Lower lobe of right lung (tissue), 2 donors: ENCODE measurements around the gene CORO2B. TPM values are rescaled to one million over a fixed set of nuclear protein-coding genes. Genes with fewer than 3 reads are reported as not detected.

ENCODE experiments used
- ATAC-seq, 2 donors: fragments of 200-7000 bp; cut with Tn5 transposase; one replicate each; pipeline ENCODE4 v1.9.1; 2020 to 2022; ENCODE audit warnings: mild to moderate bottlenecking in 2 of 2, moderate library complexity in 2 of 2
- DNase-seq: peaks from one replicate; pipeline ENCODE4 v3.0.0-alpha.2; 2020
- H3K27ac ChIP-seq: fragments of 200-600 bp; one replicate; pipeline ENCODE4 v1.8.0; 2022
- H3K27me3 ChIP-seq: fragments of 200-600 bp; one replicate; pipeline ENCODE4 v1.8.0; 2022; ENCODE audit warnings: low read depth
- H3K36me3 ChIP-seq: fragments of 200-600 bp; one replicate; pipeline ENCODE4 v1.8.0; 2022; ENCODE audit warnings: mild to moderate bottlenecking
- H3K4me1 ChIP-seq: fragments of 200-600 bp; one replicate; pipeline ENCODE4 v1.8.0; 2022
- H3K4me3 ChIP-seq: fragments of 200-600 bp; one replicate; pipeline ENCODE4 v1.8.0; 2022; ENCODE audit warnings: mild to moderate bottlenecking
- H3K9me3 ChIP-seq: fragments of 200-600 bp; one replicate; pipeline ENCODE4 v1.8.0; 2022
- intact Hi-C: fragments of 100-400 bp; cut with DNase I; formaldehyde crosslinking; loops from one replicate; pipeline ENCODE4 v1.11.0; 2022
- total RNA-seq: library from RNA; stranded (reverse); fragmentation: NEBNext Ultra II Directional; extraction: Animal tissue kit (Norgen Biotek cat#: 25700); gene quantifications from one replicate; pipeline ENCODE4 v1.2.1, GENCODE V29; 2021
- TF ChIP-seq, protein P1 (sequence below): fragments of 200-600 bp; IDR thresholded peaks from one replicate; pipeline ENCODE4 v1.8.0; 2022; ENCODE audit warnings: antibody characterized with exemption, mild to moderate bottlenecking
- donor health status: DM: no; HTN: yes; CAD: no; lungs with severe emphysema.

CORO2B gene
- total RNA-seq, 1 donor from 2014 or later: 6.8 TPM

- Histone ChIP-seq H3K9me3 (no peaks in the 10 kb centered on the region), H3K4me1 (peaks cover 13% of the 10 kb centered on the region), H3K36me3 (no peaks in the 10 kb centered on the region), H3K27ac (no peak overlapping the region), H3K27me3 (peaks cover 31% of the 10 kb centered on the region), H3K4me3 (no peak overlapping the region)
- TF ChIP-seq, protein P1, sequence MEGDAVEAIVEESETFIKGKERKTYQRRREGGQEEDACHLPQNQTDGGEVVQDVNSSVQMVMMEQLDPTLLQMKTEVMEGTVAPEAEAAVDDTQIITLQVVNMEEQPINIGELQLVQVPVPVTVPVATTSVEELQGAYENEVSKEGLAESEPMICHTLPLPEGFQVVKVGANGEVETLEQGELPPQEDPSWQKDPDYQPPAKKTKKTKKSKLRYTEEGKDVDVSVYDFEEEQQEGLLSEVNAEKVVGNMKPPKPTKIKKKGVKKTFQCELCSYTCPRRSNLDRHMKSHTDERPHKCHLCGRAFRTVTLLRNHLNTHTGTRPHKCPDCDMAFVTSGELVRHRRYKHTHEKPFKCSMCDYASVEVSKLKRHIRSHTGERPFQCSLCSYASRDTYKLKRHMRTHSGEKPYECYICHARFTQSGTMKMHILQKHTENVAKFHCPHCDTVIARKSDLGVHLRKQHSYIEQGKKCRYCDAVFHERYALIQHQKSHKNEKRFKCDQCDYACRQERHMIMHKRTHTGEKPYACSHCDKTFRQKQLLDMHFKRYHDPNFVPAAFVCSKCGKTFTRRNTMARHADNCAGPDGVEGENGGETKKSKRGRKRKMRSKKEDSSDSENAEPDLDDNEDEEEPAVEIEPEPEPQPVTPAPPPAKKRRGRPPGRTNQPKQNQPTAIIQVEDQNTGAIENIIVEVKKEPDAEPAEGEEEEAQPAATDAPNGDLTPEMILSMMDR: no peak
- DNase-seq (no peak), ATAC-seq (no peak)
- intact Hi-C loops: loop anchor here (10.0 kb wide), 1 partner anchor 320 kb away; no protein-coding TSS in a partner anchor
These were observed 23.8 kb upstream of the CORO2B start for GRCh38 chr15:68554721-68555678.

- no peaks in the 10 kb centered on the region for H3K9me3 ChIP-seq
- intact Hi-C loops: loop anchor here (10.0 kb wide), 1 partner anchor 319 kb away; no protein-coding TSS in a partner anchor
- no peak for DNase-seq
- peaks cover 14% of the 10 kb centered on the region for H3K4me1 ChIP-seq
- H3K27me3 ChIP-seq: peaks cover 31% of the 10 kb centered on the region
- TF ChIP-seq, protein P1: no peak
- no peak for ATAC-seq
- H3K4me3 ChIP-seq: no peak overlapping the region
- H3K27ac ChIP-seq: no peak overlapping the region
- no peaks in the 10 kb centered on the region for H3K36me3 ChIP-seq
These were observed 23.1 kb upstream of the CORO2B start for GRCh38 chr15:68555679-68556037.

DNA sequence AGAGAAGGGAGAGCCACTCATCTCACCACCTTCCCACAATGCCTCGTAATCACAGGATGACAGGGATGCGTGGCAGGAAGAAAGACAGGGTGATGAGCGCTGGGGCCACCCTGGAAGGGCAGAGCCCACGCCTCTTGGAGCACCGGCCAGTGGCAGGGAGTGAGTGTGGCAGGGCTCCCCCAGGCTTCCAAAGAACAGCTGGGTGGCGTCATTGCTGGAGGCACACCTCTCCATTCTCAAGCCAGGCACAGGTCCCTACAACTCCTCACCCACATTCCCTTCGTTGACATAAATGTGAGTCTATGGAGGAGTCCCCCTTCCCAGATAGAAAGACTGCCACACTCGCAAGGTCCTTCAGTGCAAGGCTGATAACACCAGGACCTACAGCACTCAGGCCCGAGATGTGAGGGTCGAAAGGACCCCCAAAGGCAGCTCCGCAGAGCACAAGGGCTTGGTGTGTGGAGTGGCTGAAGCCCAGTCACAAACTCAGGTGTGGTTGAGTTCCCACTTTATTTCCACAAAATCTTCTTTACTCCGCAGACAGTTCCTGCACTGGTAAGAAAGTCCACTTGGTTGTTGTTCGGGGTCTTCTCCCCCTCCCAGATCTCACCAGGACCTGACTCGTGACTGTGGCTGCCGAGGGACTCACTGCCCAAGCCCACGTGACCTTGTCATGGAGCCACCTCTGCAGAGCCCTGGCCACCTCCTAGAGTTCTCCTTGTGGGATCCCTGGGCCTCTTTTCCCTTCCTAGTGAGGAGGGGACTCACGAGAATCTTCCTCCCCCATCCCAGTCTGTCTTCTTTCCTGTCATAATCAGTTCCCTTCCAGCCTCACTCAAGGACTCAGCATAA, 22.4 kb upstream of the CORO2B start:
- intact Hi-C loops: loop anchor here (10.0 kb wide), 1 partner anchor 318 kb away; no protein-coding TSS in a partner anchor
- H3K27me3 ChIP-seq: peaks cover 38% of the 10 kb centered on the region
- TF ChIP-seq, protein P1: no peak
- no peaks in the 10 kb centered on the region for H3K36me3 ChIP-seq
- DNase-seq: no peak
- no peak overlapping the region for H3K4me3 ChIP-seq
- ATAC-seq: no peak
- no peak overlapping the region for H3K27ac ChIP-seq
- H3K9me3 ChIP-seq: no peaks in the 10 kb centered on the region
- peaks cover 14% of the 10 kb centered on the region for H3K4me1 ChIP-seq

DNA sequence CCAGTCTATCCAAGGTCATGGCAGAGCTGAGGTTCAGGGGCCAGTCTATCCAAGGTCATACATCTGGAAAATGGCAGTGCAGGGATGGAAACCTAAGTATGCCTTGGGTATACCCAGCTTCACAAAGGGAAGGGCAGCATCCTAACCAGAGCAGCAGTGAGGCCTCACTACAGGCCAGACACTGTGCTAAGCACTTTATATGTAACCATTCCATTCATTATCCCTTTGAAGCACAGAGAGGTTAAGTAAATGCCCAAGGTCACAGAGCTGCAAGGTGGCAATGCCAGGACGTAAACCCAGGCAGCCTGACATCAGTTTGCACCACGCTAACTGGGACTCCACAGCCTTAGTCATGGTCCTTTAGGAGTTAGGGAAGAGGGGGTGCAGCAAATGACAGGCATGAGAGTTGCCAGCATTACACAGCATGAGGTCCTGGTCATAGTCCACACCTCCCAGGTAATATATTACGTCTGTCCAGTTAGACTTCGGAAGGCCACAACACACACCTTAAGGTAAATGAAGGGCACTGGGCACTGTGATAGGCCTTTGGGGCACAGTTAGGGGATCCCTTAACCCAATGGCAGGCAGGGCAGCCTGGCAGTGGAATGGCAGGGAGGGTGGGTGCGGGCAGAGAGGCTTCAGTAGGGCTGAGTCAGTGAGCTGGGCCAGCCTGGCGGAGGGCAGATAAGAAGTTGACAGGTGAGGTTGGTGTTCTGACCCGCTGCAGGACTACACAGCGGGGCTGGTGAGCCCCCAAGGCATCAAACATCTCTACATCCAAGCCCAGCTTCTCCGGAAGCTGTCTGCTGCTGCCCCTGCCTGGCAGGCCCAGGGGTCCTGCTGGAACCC, 21.1 kb upstream of the CORO2B start:
- DNase-seq (no peak), ATAC-seq (no peak)
- TF ChIP-seq, protein P1: no peak
- Histone ChIP-seq H3K27ac (no peak overlapping the region), H3K4me1 (peaks cover 14% of the 10 kb centered on the region), H3K36me3 (no peaks in the 10 kb centered on the region), H3K4me3 (no peak overlapping the region), H3K27me3 (peaks cover 44% of the 10 kb centered on the region), H3K9me3 (no peaks in the 10 kb centered on the region)
- intact Hi-C loops: loop anchor here (10.0 kb wide), 1 partner anchor 317 kb away; no protein-coding TSS in a partner anchor
